ENCODE results near the gene TNFRSF6B.

DNA sequence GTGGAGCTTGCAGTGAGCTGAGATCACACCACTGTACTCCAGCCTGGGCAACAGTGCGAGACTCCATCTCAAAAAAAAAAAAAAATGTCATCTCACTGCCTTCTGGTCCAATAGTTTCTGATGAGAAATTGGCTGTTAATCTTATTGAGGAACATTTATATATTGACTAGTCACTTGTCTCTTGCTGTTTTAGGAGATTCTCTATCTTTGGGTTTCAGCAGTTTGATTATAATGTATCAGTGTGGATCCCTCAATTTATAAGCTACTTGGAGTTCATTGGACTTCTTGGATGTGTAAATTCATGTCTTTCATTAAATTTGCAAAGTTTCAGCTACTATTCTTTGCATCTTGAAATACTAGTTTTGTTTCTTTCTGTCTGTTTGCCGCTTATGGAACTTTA, 22.5 kb downstream of the TNFRSF6B start:
- no peak for TF ChIP-seq POLR2AphosphoS5 (IDR thresholded peaks at IDR 0.05; ENCODE audit: low read depth)
- TF ChIP-seq, protein P1, sequence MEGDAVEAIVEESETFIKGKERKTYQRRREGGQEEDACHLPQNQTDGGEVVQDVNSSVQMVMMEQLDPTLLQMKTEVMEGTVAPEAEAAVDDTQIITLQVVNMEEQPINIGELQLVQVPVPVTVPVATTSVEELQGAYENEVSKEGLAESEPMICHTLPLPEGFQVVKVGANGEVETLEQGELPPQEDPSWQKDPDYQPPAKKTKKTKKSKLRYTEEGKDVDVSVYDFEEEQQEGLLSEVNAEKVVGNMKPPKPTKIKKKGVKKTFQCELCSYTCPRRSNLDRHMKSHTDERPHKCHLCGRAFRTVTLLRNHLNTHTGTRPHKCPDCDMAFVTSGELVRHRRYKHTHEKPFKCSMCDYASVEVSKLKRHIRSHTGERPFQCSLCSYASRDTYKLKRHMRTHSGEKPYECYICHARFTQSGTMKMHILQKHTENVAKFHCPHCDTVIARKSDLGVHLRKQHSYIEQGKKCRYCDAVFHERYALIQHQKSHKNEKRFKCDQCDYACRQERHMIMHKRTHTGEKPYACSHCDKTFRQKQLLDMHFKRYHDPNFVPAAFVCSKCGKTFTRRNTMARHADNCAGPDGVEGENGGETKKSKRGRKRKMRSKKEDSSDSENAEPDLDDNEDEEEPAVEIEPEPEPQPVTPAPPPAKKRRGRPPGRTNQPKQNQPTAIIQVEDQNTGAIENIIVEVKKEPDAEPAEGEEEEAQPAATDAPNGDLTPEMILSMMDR (IDR thresholded peaks at IDR 0.05; ENCODE audit: insufficient read depth, low read length), result no peak
